Activated CD4-positive, alpha-beta T cell treated with anti-CD3 and anti-CD28 coated beads for 1 hour (primary cell): ENCODE data around the gene BORCS5.
A peak's percentile ranks its signal among the peaks of the same experiment; 100 is the strongest.
"Not testable (repeated sequence)": the region's sequence is repeated elsewhere in the genome, so short reads cannot be mapped to it uniquely, and the experiment has no call there.

ENCODE experiments used
- DNase-seq: peaks from one replicate; pipeline ENCODE4 v3.0.0-alpha.2; 2020

Gene BORCS5

DNA sequence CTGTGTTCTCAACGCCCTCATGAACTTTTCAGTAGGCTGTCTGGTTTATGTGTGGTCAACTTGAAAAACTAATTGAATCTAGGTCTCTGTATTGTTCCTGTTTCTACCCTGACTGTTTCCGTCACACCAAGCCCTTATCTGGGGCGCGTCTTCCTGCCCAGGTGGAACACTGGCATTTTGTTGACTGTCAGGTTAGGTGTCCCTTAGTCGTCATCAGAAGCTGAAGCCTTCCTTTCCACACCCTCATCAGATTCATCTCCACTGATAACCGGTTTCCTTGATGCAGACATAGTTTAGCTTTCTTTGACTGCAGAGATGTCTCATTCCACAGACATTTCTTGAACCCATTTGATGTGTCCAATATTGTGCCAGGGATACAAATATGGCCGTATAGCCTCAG lies 109.3 kb downstream of the BORCS5 start:
- peak; percentile 46 for DNase-seq

GRCh38 chr12:12467264-12467663 lies 110.4 kb downstream of the BORCS5 start:
- peak; percentile 32 for DNase-seq

DNA sequence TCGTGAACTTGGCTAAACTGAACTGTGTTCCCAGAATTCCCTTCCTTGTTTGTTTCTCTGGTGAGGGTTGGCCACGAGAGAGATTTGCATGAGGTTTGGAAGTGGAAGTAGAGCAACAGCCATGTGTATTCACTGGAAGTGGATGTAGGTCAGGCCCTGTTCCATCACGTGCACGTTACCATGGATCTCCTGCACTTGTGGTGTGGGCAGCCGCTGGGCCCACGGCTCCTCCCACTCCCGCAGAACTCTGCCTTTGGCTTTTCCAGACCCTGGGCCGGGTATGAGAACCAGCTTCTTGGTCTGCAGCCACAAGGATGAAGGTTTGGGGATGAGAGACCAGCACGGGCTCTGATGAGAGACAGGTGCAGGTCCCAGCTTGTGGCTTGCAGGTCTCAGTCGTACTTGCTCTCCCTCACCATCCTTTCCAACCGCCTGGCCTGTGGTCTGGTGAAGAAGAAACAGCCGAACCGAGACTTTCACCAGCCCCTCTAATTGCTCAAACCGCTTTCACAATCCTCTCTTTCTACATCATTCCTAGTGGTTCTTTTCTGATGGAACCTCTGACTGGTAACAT lies 110.9 kb downstream of the BORCS5 start:
- no peak for DNase-seq

DNA sequence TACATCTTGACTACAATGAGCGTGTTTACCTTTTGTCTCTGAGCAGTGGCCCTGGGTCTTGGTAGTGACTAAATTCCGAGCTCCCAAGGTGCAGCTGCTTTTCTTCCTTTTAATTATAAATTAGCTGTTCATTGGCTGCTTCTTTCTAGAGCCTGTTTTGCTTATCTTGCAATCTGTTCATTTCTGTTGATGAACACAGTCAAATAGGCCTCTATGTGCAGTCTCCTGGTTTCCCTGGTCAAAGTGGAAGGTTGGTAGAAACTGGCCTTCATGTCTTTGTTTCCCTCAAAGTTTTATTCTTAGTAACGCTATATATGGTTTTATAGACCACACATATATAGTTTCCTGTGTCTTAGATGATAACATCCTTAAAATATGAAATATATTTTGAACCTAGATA lies 111.7 kb downstream of the BORCS5 start:
- no peak for DNase-seq

DNA sequence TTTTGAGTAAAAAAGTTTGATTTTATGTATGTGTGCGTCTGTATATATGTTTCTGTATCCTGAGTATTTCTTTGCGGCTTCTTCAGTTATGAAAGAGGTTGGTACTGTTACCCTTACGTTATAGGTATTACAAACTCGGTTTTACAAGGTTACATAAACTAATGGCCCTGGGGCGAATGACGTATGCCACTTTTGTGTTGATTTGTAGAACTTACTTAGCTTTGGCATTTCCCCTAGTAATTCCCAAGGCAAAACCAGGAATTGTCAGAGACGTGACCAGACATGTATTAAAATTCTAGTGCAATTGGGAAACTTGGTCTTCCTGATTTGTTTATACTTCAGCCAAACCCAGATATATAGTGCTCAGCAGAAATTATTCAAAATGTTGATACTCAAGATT lies 112.5 kb downstream of the BORCS5 start:
- DNase-seq: no peak

- no peak for DNase-seq
Measured at GRCh38 chr12:12470751-12471306, 114.0 kb downstream of the BORCS5 start.

DNA sequence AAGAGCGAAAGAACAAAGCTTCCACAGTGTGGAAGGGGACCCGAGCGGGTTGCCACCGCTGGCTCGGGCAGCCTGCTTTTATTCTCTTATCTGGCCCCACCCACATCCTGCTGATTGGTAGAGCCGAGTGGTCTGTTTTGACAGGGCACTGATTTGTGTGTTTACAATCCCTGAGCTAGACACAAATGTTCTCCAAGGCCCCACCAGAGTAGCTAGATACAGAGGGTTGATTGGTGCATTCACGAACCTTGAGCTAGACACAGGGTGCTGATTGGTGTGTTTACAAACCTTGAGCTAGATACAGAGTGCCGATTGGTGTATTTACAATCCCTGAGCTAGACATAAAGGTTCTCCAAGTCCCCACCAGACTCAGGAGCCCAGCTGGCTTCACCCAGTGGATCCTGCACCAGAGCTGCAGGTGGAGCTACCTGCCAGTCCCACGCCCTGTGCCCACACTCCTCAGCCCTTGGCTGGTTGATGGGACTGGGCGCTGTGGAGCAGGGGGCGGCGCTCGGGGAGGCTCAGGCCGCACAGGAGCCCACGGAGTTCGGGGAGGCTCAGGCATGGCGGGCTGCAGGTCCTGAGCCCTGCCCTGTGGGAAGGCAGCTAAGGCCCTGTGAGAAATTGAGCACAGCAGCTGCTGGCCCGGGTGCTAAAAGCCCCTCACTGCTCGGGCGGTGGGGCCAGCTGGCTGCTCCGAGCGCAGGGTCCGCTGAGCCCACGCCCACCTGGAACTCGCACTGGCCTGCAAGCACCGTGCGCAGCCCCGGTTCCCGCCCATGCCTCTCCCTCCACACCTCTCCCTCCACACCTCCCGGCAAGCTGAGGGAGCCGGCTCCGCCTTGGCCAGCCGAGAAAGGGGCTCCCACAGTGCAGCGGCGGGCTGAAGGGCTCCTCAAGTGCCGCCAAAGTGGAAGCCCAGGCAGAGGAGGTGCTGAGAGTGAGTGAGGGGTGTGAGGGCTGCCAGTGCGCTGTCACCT lies 115.4 kb downstream of the BORCS5 start:
- DNase-seq: not testable (repeated sequence)

DNA sequence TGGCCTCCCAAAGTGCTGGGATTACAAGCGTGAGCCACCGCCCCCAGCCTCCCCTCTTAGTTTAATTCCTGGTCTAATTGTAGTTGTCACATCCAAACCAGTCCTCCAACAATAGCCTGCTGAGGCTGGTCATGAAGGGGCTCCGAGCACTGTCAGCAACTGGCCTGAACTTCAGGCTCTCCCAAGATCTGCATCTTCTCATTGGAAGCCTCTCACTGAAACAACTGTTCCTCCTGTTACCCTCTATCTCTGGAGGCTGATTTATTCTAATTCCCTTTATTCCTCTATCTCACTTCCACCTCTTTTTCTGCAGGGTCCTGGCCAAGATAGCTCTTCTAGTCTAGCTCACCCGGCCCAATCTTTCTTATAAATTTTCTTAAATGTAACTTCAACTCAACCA lies 116.3 kb downstream of the BORCS5 start:
- DNase-seq: no peak

DNA sequence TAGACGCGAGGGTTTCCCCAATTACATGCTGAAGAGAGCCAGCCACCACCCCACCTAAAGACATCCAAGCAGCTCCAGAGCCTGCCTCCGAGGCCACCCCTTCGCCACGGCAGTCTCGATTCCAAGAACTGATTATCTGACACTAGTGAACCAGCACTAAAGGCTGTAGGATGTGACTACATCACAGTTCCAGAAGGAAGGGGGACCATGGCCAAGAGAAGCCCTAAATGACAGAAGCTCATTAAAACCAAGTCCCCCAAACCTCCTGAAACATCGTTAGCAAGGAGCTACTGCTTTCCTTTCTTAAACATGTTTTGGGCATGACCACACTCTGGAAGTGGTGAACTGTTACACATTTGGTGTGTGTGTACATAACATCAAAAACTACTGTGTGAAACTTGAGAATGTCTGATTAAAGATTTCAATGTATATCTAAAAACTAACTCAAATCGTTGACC lies 117.6 kb downstream of the BORCS5 start:
- no peak for DNase-seq

GRCh38 chr12:12474931-12475795 lies 118.3 kb downstream of the BORCS5 start:
- DNase-seq: no peak

DNA sequence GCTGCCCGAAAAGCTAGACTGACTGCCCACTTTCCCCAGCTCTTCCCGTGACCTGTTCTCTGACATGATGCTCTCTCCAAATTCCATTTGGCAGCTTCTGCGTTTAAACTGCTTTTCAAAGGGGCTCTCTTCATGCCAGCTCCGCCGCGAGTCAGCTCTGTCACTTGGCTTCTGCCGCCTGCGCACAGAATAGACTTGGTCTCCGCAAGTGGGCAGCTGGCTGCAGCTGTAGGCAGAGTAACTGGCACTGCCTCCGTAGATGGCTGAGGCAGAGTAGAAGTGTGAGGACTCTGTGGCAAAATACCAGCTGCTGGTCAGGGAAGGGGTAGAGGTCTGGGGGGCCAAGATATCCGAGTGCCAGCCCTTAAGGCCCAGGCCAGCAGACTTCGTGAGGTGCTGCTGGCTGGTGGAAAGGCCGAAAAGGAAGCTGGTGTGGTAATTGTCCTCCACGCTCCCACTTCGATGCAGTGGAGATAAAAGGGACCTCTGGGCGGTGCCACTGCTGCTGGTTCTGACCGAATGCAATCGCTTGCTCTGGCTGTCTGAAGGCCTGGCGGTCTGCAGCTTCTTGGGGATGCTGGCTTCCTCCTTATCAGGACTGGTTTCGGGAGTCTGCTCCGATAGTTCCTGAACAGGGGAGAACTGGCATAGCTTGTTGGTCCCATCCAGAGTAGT lies 120.1 kb downstream of the BORCS5 start:
- no peak for DNase-seq

- DNase-seq: no peak
Measured at GRCh38 chr12:12477532-12477890, 120.6 kb downstream of the BORCS5 start.

GRCh38 chr12:12480074-12480473 lies 123.2 kb downstream of the BORCS5 start:
- DNase-seq: no peak

- DNase-seq: no peak
Measured at GRCh38 chr12:12481631-12482030, 124.8 kb downstream of the BORCS5 start.

- DNase-seq: no peak
Measured at GRCh38 chr12:12482150-12482761, 125.4 kb downstream of the BORCS5 start.

- no peak for DNase-seq
Measured at GRCh38 chr12:12482959-12483358, 126.1 kb downstream of the BORCS5 start.

DNA sequence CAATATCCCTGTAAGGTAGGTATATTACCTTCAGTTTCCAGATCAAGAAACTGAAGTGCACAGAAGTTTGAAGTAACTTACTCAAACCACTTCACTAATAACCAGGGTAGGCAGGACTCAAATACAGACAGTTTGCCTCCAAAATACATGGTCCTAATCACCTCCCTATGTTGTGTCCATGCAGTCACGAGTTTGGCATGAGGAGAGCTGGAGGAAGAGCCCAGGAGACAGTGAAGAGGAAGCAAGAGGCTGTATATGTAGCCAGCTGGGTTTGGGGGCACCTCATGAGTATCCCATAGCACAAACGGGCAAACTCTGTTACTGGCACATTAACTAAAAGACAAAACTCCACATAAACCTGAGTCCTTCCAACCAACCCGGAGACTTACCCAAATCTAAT lies 126.6 kb downstream of the BORCS5 start:
- DNase-seq: no peak

DNA sequence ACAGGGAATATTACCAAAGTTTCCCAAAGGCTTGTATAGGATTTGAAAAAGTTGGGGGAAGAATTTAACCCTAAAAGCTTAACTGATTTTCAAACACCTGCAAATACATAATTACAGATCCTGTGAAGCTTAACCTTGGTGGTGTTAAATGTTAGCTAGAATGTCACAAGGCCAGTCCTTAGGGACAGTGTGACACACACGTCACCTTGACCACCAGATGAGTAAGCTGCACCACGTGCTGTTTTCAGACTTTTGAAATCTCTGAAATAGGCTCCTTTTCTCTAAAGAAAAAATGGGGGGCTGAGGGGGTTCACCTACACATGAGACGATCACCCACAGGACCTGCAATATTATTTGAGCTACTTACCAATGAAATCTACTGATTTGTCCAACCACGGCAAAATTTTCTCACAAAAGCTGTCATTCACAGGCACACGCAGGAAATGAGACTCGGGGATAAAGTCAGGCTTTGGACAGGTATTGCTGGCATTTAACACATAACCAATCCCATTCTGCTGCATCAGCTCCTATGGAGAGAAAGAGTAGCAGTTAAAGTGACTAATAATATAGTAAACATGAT lies 129.9 kb downstream of the BORCS5 start:
- DNase-seq: no peak

DNA sequence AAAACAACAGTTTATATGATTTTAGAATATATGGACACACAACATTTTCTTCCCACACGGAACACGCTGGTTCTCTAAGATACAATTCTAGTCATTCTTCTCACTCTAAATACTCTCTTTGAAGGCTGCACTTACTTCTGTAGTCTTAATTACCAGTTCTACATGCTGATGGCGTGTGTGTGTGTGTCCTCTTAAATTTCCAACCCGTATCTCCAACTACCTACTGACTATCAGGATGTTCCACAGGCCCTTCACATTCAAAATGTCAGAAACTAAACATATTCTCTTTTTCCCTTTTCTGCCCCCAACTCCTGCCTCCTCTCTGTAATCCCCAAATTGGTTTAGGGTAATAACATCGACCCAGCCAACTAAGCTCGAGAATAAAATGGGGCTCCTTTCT lies 130.6 kb downstream of the BORCS5 start:
- no peak for DNase-seq

- no peak for DNase-seq
Measured at GRCh38 chr12:12488296-12488695, 131.4 kb downstream of the BORCS5 start.

- no peak for DNase-seq
Measured at GRCh38 chr12:12488823-12489550, 132.1 kb downstream of the BORCS5 start.
